Activated T-helper 1 cell treated with anti-CD3 and anti-CD28 coated beads, Interleukin-12 subunit alpha, Interleukin-12 subunit beta, Interleukin-2, Interleukin-4 antibody, amounts not matched to agents 30 ng/mL and 10 ng/mL and 1 ng/mL, durations not matched to agents 14 hours and 24 hours and 36 hours (primary cell): ENCODE measurements around the gene CBS. TPM values are rescaled to one million over a fixed set of nuclear protein-coding genes. Genes with fewer than 3 reads are reported as not detected.
"Not testable (repeated sequence)": the region's sequence is repeated elsewhere in the genome, so short reads cannot be mapped to it uniquely, and the experiment has no call there.

Source experiments
- DNase-seq: peaks from one replicate; pipeline ENCODE4 v3.0.0; 2021; ENCODE audit warnings: low spot score
- H3K27ac Mint-ChIP-seq: one replicate; pipeline ENCODE4 v1.8.0; 2021; ENCODE audit warnings: mild to moderate bottlenecking, mixed read lengths
- H3K27me3 Mint-ChIP-seq: one replicate; pipeline ENCODE4 v1.8.0; 2022; ENCODE audit warnings: mild to moderate bottlenecking, moderate library complexity, mixed read lengths; ENCODE audit not compliant: insufficient read depth
- H3K36me3 Mint-ChIP-seq: one replicate; pipeline ENCODE4 v1.8.0; 2021; ENCODE audit warnings: low read depth, mixed read lengths
- H3K4me1 Mint-ChIP-seq: one replicate; pipeline ENCODE4 v1.8.0; 2021; ENCODE audit warnings: low read depth, mixed read lengths
- H3K4me3 Mint-ChIP-seq: one replicate; pipeline ENCODE4 v1.8.0; 2021; ENCODE audit warnings: mild to moderate bottlenecking, moderate library complexity, mixed read lengths
- H3K9me3 Mint-ChIP-seq: one replicate; pipeline ENCODE4 v1.8.0; 2021; ENCODE audit warnings: mixed read lengths
- intact Hi-C: fragments of 100-400 bp; cut with micrococcal nuclease; formaldehyde crosslinking; loops from one replicate; pipeline ENCODE4 v1.15.1; 2024
- total RNA-seq: library from RNA; stranded (reverse); gene quantifications from 2 replicates; pipeline ENCODE4 v1.2.3, GENCODE V29; 2022

Gene CBS
- total RNA-seq, 1 donor from 2014 or later: 38.2 TPM

- intact Hi-C loops: no loop called here
- DNase-seq: no peak
- Mint-ChIP-seq H3K27me3 (no peaks in the 10 kb centered on the region), H3K9me3 (no peaks in the 10 kb centered on the region), H3K36me3 (peaks cover 16% of the 10 kb centered on the region), H3K4me1 (no peaks in the 10 kb centered on the region), H3K27ac (no peak overlapping the region), H3K4me3 (no peak overlapping the region)
These were observed 68.8 kb downstream of the CBS start for GRCh38 chr21:43006874-43007208.

- H3K4me1 Mint-ChIP-seq, H3K27ac Mint-ChIP-seq, DNase-seq, H3K9me3 Mint-ChIP-seq, H3K4me3 Mint-ChIP-seq, intact Hi-C loops, H3K27me3 Mint-ChIP-seq: not testable (repeated sequence)
- peaks cover 14% of the 10 kb centered on the region for H3K36me3 Mint-ChIP-seq
These were observed 69.4 kb downstream of the CBS start for GRCh38 chr21:43006051-43006873.

GRCh38 chr21:43005635-43006034 lies 70.0 kb downstream of the CBS start:
- intact Hi-C loops: no loop called here
- H3K9me3 Mint-ChIP-seq: peaks cover 2% of the 10 kb centered on the region
- no peak for DNase-seq
- peaks cover 14% of the 10 kb centered on the region for H3K36me3 Mint-ChIP-seq
- H3K4me1 Mint-ChIP-seq: no peaks in the 10 kb centered on the region
- no peak overlapping the region for H3K27ac Mint-ChIP-seq
- no peaks in the 10 kb centered on the region for H3K27me3 Mint-ChIP-seq
- no peak overlapping the region for H3K4me3 Mint-ChIP-seq

- Mint-ChIP-seq H3K4me3 (no peak overlapping the region), H3K36me3 (peaks cover 17% of the 10 kb centered on the region), H3K4me1 (no peaks in the 10 kb centered on the region), H3K27ac (no peak overlapping the region), H3K27me3 (no peaks in the 10 kb centered on the region), H3K9me3 (peaks cover 8% of the 10 kb centered on the region)
- intact Hi-C loops: no loop called here
- DNase-seq: no peak
These were observed 70.7 kb downstream of the CBS start for GRCh38 chr21:43004926-43005325.

Other genes with a start within 250 kb of the CBS start
- 73.2 and 74.2 TPM in 2 replicates for gene WDR4, start 196.3 kb downstream of the CBS start, total RNA-seq
- gene NDUFV3, start 182.5 kb downstream of the CBS start, total RNA-seq: 41.9 and 44.4 TPM in 2 replicates
- 0.22 and 0.26 TPM in 2 replicates for gene ERVH48-1, start 150.2 kb downstream of the CBS start, total RNA-seq
- gene PKNOX1, start 101.3 kb downstream of the CBS start, total RNA-seq: 25.1 and 28.8 TPM in 2 replicates
- gene U2AF1, start 31.7 kb upstream of the CBS start, total RNA-seq: 9.3 and 17.9 TPM in 2 replicates
- gene CRYAA, start 93.2 kb upstream of the CBS start, total RNA-seq: not detected in 2 replicates